HG02571 (cell line): Measurements from ENCODE around the gene ADSS1.

Source experiments
- ATAC-seq: cut with Tn5 transposase; IDR thresholded peaks from one replicate; pipeline ENCODE4 v1.9.1; 2021; ENCODE audit warnings: mild to moderate bottlenecking, moderate library complexity; ENCODE audit not compliant: unreplicated experiment

Gene ADSS1

GRCh38 chr14:104686624-104687517, 37.2 kb upstream of the ADSS1 start:
- no peak for ATAC-seq

- no peak for ATAC-seq
Measured at GRCh38 chr14:104687601-104688504, 36.2 kb upstream of the ADSS1 start.

- no peak for ATAC-seq
Measured at GRCh38 chr14:104688505-104689108, 35.4 kb upstream of the ADSS1 start.

- no peak for ATAC-seq
Measured at GRCh38 chr14:104689109-104689880, 34.7 kb upstream of the ADSS1 start, which contains the start of gene INF2. TSS of gene INF2 (plus strand) at chr14:104689618. CDS start at chr14:104701366, 11,748 bp downstream.

- no peak for ATAC-seq
Measured at GRCh38 chr14:104689881-104690711, 33.9 kb upstream of the ADSS1 start.

GRCh38 chr14:104690861-104691455, 33.1 kb upstream of the ADSS1 start:
- no peak for ATAC-seq

- no peak for ATAC-seq
Measured at GRCh38 chr14:104691546-104692260, 32.3 kb upstream of the ADSS1 start.

- no peak for ATAC-seq
Measured at GRCh38 chr14:104692261-104692938, 31.6 kb upstream of the ADSS1 start.

GRCh38 chr14:104692939-104693315, 31.1 kb upstream of the ADSS1 start:
- no peak for ATAC-seq

GRCh38 chr14:104693482-104694431, 30.3 kb upstream of the ADSS1 start:
- ATAC-seq, result no peak

GRCh38 chr14:104694475-104694950, 29.5 kb upstream of the ADSS1 start:
- ATAC-seq, result no peak

GRCh38 chr14:104694991-104695659, 28.9 kb upstream of the ADSS1 start:
- no peak for ATAC-seq

- ATAC-seq, result no peak
Measured at GRCh38 chr14:104695660-104696000, 28.4 kb upstream of the ADSS1 start.

- ATAC-seq, result no peak
Measured at GRCh38 chr14:104696671-104697316, 27.2 kb upstream of the ADSS1 start.

GRCh38 chr14:104697317-104697703, 26.7 kb upstream of the ADSS1 start:
- no peak for ATAC-seq
